ENCODE results near the gene APH1B.

Gene APH1B

DNA sequence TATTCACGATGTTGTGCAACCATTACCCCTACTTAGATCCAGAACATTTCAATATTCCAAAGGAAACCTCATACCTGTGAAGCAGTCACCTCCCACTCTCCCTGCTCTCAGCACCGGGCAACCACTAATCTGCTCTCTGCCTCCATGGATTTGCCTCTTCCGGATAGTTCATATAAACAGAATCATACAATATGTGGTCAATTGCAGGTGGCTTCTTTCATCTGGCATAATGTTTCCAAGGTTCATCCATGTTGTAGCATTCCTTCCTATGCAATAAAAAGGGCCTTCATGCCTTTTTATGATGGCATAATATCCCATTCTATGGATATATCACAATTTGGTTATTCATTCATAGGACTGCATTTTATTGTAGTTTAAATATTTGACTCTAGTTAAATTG, 80.3 kb downstream of the APH1B start:
- no peak for DNase-seq

DNA sequence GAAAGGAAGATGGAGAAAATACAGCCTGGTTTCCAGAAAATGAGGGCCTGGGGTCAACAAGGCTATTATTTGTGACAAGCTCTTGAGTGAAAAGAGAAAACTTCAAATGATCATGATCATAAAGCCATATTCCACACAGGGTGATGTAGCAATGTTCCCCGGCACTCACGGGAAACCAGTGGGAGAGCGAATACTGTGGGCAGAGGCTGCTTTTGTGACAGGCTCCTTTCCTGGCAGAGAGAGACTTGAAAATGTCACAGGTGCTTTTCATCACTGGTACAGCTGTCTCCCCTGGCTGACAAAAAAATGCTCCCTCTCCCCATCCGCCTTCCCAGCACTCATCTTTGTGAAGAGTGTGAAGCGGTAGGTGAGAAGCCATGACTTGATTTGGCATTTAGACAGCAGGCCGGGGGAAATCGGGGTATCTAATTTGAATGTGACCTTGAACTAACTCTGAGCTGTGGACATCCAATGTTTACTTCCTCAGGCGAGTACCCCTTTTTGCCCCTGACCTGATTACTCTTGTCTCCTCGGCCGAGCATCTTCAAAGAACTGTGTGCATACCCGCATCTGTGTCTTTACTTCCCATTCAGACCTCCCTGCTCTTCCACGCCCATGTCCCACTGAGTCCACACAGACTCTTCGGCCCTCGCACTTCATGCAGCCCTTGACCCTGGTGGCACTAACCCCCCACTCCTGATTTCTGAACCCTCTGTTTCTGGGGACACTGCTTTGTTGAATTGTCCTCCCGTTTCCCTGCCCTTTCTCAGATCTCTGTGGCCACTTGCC, 81.0 kb downstream of the APH1B start:
- no peak for DNase-seq

Data from CD4-positive, alpha-beta T cell treated with Interleukin-10 for 1 hour (primary cell).